HG03095 (cell line): ENCODE results near the gene MYO1D.
"Not testable (repeated sequence)": the region's sequence is repeated elsewhere in the genome, so short reads cannot be mapped to it uniquely, and the experiment has no call there.

Experiments used
- ATAC-seq: cut with Tn5 transposase; IDR thresholded peaks from one replicate; pipeline ENCODE4 v1.9.1; 2021; ENCODE audit warnings: moderate library complexity; ENCODE audit not compliant: unreplicated experiment

MYO1D gene

GRCh38 chr17:32896647-32897258 is 19.8 kb upstream of the MYO1D start:
- no peak for ATAC-seq

- no peak for ATAC-seq
Measured at GRCh38 chr17:32894245-32894644, 17.3 kb upstream of the MYO1D start.

- ATAC-seq = not testable (repeated sequence)
Measured at GRCh38 chr17:32887410-32887809, 10.5 kb upstream of the MYO1D start.

- ATAC-seq = not testable (repeated sequence)
Measured at GRCh38 chr17:32886951-32887350, 10.0 kb upstream of the MYO1D start.

- ATAC-seq = no peak
Measured at GRCh38 chr17:32882734-32883133, 5.8 kb upstream of the MYO1D start.

- no peak for ATAC-seq
Measured at GRCh38 chr17:32882029-32882428, 5.1 kb upstream of the MYO1D start.

- no peak for ATAC-seq
Measured at GRCh38 chr17:32880671-32881453, 3.9 kb upstream of the MYO1D start.

GRCh38 chr17:32879134-32879533 is 2.2 kb upstream of the MYO1D start:
- no peak for ATAC-seq

- ATAC-seq = no peak
Measured at GRCh38 chr17:32878211-32878610, 1.3 kb upstream of the MYO1D start.

GRCh38 chr17:32877164-32877764 is 340 bp upstream of the MYO1D start:
- ATAC-seq = peak; percentile 79

GRCh38 chr17:32875923-32876416 is 954 bp downstream of the MYO1D start:
- no peak for ATAC-seq

- ATAC-seq = no peak
Measured at GRCh38 chr17:32875230-32875917, 1.6 kb downstream of the MYO1D start.

- ATAC-seq = no peak
Measured at GRCh38 chr17:32873114-32873513, 3.8 kb downstream of the MYO1D start.

GRCh38 chr17:32871746-32872145 is 5.2 kb downstream of the MYO1D start:
- no peak for ATAC-seq

- ATAC-seq = no peak
Measured at GRCh38 chr17:32870969-32871368, 6.0 kb downstream of the MYO1D start.

GRCh38 chr17:32870027-32870670 is 6.8 kb downstream of the MYO1D start:
- ATAC-seq = no peak

- no peak for ATAC-seq
Measured at GRCh38 chr17:32869345-32870026, 7.4 kb downstream of the MYO1D start.

- ATAC-seq = no peak
Measured at GRCh38 chr17:32865141-32865540, 11.8 kb downstream of the MYO1D start.

GRCh38 chr17:32863559-32863958 is 13.4 kb downstream of the MYO1D start:
- no peak for ATAC-seq

- ATAC-seq = no peak
Measured at GRCh38 chr17:32862940-32863339, 14.0 kb downstream of the MYO1D start.
